Stimulated activated CD4-positive, alpha-beta T cell treated with anti-CD3 and anti-CD28 coated beads, Interleukin-1b, Interleukin-23, amount 100 ng/mL, for 48 hours (primary cell): Measurements from ENCODE around the gene SH2D5.
A peak's percentile ranks its signal among the peaks of the same experiment; 100 is the strongest.
"Not testable (repeated sequence)": the region's sequence is repeated elsewhere in the genome, so short reads cannot be mapped to it uniquely, and the experiment has no call there.

Source experiments
- DNase-seq: peaks from one replicate; pipeline ENCODE4 v3.0.0-alpha.2; 2020

Gene SH2D5

GRCh38 chr1:20727746-20728316, 4.7 kb downstream of the SH2D5 start:
- no peak for DNase-seq

GRCh38 chr1:20726932-20727745, 5.4 kb downstream of the SH2D5 start:
- no peak for DNase-seq

DNA sequence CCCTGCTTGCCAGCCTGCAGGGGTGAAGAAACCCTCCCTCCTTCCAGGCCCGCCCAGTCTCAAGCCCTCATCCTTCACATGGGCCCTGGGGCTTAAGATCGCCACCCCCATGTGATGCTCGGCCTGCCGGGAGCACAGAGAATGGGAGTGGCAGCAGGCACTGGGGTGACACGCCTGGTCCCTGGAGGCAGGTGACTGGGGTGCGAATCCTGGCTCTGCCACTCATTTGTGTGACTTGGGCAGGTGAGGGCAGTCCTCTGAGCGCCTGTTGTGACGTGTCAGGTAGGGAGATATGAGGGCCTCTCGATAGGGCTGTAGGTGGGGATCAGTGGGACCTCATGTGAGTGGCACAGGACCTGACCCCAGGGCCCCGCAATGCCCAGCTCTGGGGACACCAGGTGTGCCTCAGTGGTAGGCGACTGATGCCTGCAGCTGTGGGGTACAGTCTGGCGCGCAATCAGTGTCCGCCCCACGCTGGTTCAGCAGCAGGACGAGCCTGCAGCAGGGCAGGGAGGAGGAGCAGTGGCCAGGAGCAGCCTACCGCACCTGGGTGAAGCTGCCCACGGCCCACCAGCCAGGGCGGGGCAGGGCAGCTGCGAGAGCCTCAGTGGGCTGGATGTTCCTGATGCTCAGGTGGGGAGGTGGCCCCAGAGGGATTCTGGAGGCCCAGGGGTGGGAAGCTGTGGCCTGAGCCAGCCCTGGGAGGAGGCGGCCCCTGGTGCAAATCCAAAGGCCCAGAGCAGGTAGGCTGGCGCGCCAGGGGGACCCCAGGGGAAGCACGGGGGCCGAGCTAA, 6.2 kb downstream of the SH2D5 start:
- DNase-seq: no peak

DNA sequence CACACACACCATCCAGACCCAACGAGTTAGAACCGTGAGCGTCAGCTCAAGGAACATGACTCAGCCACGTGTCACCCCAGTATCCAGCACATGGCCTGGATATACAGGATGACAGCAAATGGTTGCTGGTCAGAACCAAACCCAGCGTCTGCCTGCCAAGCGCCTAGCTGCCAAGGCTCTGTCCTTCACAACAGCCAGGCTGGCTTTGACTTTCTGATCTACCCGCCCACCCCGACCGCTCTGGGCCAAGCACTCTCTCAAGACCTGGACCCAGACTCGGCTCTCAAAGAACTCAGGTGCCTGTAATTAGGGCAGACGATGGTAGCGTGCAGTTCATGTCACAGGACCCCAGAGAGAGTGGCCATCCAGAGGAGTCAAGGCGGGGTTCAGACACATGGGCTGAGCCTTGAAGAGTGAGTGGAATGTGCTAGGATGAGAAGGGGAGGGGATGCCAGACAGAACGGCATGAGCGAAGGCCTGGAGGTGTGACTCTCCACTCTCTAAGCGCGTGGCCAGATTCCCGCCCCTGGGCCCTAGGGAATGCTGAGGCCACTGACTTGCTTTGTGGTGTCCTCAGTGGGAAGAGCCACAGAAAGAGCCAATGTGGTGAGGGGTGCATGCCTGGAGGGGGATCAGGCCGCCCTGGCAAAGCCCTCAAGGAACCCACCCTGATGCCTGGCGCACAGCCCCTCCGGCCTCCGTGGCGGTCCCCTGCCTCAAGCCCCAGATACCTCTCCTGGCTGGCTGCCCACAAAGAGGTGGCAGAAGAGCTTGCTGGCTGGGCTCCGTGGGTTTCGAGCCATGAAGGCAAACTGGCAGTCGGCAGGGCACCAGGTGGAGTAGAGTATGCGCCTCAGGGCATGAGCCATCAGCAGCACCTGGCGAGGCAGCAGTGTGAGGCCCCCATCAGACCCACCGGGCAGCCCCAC, 7.0 kb downstream of the SH2D5 start:
- DNase-seq: no peak

DNA sequence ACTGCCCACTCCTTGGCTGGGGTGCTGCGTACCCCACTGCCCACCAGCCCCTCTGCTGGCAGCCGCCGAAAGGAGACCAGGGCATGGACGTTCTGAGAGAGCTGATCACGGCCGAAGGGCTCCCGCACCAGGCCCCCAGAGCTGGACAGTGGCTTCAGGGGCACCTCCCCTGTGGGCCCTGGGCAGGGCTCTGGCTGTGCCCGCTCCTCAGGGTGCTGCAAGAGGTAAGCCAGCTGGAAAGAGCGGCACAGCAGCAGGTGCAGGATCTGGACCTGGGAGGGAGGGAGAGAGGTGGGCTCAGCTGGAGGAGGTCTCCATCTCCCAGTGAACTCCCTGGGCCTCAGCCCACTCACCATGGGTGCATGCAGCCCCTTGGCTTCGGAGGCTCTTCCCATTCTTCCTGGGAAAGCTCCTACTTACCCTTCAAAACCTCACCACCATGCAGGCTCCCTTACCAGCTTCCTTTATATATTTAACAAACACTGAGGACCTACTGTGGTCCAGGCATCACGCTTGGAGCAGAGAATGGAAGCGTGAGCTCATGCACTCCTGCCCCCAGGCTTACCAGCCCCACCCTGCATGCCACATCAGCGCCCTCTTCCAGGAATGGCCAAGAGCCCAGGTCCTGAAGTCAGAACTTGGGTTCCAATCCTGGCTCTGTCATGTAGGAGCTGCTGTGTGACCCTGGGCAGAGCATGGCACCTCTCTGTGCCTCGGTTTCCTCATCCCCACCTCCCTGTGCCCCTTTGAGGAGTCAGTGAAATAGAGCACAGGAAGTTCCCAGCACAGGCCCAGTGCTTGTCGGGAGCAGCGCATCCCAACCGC, 7.9 kb downstream of the SH2D5 start:
- no peak for DNase-seq

DNA sequence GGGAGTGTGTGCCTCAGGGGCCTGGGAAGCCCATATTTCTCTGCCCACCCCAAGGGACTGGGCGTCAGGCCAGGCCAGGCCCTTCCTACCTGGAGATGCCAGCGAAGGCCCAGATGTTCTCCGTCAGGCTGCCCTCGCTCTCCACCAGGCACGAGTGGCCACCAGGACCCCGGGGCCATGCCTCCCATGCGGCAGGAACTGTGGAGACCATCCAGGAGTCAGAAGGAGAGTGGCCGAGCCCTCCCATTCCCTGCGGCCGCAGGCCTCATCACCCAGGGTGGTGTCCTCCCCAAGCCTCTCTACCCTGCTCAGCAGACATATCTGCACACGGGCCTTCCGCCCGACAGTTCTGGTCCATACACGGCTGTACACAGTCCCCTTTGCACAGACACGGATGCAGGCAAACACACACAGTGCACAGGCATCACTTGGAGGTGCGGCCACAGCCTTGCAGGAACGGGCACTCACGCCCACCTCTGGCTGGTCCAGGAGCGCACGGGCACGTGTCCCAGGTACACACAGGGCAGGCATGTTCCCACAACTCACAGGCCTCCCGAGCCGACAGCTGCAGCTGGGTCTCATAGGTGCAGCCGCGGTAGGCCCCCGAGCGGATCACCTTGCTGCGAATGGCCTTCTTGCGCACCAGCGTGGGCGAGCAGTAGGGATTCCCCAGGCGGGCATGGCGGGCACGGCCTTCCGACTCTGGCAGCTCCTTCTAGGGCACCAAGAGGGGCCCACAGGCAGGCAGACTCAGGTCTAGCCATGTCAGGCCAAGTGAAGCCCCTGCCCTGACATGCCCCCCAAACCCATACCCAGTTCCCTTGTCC, 8.8 kb downstream of the SH2D5 start:
- DNase-seq: no peak

- DNase-seq: no peak
Measured at GRCh38 chr1:20723159-20723536, 9.4 kb downstream of the SH2D5 start.

DNA sequence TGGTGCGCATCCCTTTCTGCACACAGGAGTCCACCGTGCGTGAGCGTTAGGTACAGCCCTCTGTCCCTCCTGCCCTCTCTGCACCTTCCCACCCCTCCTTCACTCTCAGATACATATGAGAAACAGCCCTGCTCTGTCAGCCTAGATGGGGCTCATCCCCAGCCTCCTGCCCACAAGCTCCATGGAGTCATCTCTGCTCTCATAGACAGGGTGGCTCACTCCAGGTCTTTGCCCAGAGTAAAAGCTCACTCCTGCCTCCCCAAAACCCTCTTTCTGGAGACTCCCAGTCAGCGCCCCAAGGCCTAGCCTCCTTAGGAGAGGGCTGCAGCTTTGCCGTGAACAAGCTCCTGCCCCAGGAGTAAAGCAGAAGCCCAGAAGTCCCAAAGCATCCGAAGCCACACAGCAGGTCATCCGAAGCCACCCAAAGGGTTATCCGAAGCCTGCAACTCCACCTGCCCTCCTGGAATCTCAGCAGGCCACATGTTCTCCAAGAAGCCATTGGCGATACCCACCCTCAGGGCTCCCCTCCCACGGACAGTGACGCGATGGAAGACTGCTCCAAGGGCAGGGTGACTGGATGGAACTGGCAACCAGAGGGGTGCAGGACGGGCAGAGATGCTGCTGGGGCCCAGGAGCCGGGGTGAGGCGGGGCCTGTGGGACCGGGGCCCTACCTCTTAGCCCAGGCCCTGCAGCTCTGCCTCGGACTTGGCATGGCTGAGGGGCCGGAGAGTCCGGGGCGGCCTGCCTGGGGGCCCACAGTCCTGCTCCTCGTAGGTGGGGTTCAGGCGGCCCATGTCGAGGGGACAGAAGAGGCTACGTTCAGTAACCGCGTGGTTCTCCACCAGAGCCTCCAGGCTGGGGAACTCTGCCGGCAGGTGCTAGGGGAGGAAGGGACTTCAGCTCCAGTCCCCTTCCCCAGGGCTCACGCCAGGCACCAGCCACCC, 11.1 kb downstream of the SH2D5 start:
- no peak for DNase-seq

- DNase-seq: no peak
Measured at GRCh38 chr1:20720631-20721091, 11.8 kb downstream of the SH2D5 start.

DNA sequence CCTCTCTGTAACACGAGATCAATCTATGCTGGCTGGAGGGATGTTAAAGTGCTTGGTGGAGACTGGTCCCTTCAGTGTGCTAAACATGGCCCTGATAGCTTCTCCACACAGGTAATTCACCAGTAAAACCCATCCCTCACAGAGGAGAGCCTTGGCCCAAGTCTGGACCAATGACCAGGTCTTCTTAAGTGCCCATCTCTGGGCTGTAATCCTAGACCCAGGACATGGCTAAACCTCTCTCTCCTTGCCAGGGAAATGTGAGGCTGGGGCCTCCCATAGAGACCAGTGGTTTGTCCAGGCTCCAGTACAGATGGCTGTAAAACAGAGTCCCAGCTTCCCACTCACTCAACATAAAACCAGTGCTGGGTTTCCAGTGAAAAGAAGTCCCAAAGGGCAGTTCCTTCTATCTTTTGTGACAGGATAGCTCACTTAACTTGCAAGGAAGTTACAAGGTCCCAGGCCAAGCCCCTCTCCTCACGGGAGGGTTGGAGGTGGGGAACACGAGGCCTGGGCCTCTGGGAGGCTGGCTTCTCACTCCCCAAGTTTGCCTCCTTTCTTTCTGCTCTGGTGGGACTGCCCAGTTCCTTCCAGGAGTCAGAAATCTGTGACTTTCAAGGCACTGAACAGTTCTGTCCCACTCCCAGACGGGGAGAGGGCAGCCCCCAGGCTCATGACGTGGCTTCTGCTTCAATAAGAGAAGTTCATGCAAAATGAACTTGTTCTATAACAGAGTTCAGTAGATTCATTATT, 12.5 kb downstream of the SH2D5 start:
- DNase-seq: no peak

GRCh38 chr1:20719261-20719660, 13.2 kb downstream of the SH2D5 start:
- no peak for DNase-seq

DNA sequence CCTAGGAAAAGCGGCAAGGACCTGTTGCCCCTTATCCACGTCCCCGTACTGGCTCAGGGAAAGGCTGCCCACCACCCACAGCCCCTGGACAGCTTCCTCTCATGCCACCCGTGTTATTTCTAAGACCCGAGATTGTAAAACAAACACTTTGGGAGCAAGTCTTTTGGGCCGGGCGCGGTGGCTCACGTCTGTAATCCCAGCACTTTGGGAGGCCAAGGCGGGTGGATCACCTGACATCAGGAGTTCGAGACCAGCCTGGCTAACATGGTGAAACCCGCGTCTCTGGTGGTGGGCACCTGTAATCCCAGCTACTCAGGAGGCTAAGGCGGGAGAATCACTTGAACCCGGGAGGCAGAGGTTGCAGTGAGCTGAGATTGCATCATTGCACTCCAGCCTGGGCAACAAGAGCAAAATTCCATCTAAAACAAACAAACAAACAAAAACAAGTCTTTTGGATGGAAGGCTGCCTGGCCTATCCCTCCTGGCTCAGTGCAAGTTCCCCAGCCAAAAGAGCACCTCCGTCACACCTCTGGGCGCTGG, 14.1 kb downstream of the SH2D5 start:
- not testable (repeated sequence) for DNase-seq

- peak; percentile 56 for DNase-seq
Measured at GRCh38 chr1:20717452-20718342, 14.8 kb downstream of the SH2D5 start, which contains the start of gene KIF17. Gene KIF17 (minus strand): TSS chr1:20718007. CDS start chr1:20717706, 301 bp downstream.

DNA sequence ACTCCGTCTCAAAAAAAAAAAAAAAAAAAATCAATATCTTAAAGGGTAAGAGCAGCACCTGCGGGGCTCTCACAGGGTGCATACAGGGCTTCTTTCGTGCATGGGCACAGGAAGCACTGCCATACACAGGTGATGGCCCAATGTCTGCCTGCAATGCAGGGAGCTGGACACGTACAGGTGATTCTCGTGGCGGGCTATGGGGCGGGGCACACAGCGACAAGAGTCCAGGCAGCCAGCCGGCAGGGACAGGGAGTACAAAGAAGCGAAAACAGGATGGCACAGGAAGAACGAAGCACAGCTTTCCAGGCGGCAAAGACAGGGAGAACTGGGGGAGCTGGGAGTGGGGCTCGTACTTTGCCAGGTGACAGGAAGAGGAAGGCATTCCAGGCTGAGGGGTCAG, 16.3 kb downstream of the SH2D5 start:
- DNase-seq: no peak

DNA sequence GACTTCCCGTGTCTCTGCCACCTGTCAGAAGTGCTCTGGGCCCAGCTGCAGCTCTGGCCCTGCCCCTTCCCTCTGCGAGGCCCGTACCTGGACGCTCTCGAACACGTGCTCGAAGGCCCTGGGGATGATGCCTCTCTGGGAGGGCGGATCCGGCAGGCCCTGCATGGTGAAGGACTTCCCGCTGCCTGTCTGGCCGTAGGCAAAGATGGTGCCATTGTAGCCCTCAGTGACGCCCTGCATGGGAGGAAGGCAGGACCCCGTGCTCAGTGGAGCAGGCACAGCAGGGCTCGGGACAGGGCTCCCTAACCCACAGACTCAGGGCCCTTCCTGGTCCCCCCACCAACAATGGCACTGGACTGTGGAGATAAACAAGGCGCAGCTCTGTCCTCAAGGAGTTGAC, 17.1 kb downstream of the SH2D5 start:
- no peak for DNase-seq

GRCh38 chr1:20713440-20713839, 19.1 kb downstream of the SH2D5 start:
- DNase-seq: no peak

DNA sequence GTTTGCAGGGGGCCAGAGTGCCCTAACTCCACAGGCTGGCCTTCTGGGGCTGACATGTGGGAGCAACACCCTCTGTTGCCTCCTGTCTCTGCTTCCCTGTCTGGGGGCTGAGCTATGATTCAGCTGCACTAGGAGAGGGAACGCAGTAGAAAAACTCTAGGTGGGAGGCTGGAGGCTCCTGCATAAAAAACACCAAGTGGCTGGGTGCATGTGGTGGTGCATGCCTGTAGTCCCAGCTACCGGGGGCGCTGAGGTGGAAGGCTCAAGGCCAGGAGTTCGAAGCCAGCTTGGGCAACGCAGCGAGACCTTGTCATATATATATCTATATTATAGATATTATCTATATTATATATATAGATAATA, 20.3 kb downstream of the SH2D5 start:
- DNase-seq: no peak
